ENCODE measurements around the gene AP1S2.

The AP1S2 gene

GRCh38 chrX:15804563-15804962 is 50.0 kb downstream of the AP1S2 start:
- no peak for DNase-seq

GRCh38 chrX:15797707-15798106 is 56.9 kb downstream of the AP1S2 start:
- no peak for DNase-seq

GRCh38 chrX:15790769-15791290 is 63.8 kb downstream of the AP1S2 start:
- no peak for DNase-seq

- peak; percentile 78 for DNase-seq
Observed at GRCh38 chrX:15789979-15790768, 64.4 kb downstream of the AP1S2 start, which contains the start of gene ZRSR2. TSS of gene ZRSR2 (plus strand) at chrX:15790484. CDS start at chrX:15790496, 12 bp downstream.

- DNase-seq, result no peak
Observed at GRCh38 chrX:15786915-15787314, 67.7 kb downstream of the AP1S2 start.

GRCh38 chrX:15785176-15785750 is 69.3 kb downstream of the AP1S2 start:
- no peak for DNase-seq

GRCh38 chrX:15781961-15782699 is 72.5 kb downstream of the AP1S2 start:
- no peak for DNase-seq
